Measurements from ENCODE around the gene GPS2. TPM values are rescaled to one million over a fixed set of nuclear protein-coding genes. Genes with fewer than 3 reads are reported as not detected.

GPS2 gene
- total RNA-seq, 2 experiments from 2014 or later: 31.3 to 56.1 TPM

- ATAC-seq: no peak
- no peaks in the 10 kb centered on the region for H3K9me3 Mint-ChIP-seq (ENCODE audit: low read depth)
- H3K4me3 Mint-ChIP-seq: no peak overlapping the region
- intact Hi-C loops (cut with DNase I, micrococcal nuclease): loop anchor here in 1 of 2 experiments (10.0 kb wide), 1 partner anchor 158 kb away; no protein-coding TSS in a partner anchor
- H3K27ac Mint-ChIP-seq: no peak overlapping the region
- ChIA-PET CTCF (interaction anchor here (0.8 to 1.5 kb wide), 3 partner anchors 30 to 72 kb away, joined by 3 to 5 read pairs (median 4); partner anchors contain the start of gene NEURL4), POLR2A (no interaction called here)
- H3K27me3 Mint-ChIP-seq: peaks cover 19% of the 10 kb centered on the region
- DNase-seq: no peak
- no peaks in the 10 kb centered on the region for H3K36me3 Mint-ChIP-seq (ENCODE audit: low read depth)
- peaks cover 23% of the 10 kb centered on the region for H3K4me1 Mint-ChIP-seq
Observed at GRCh38 chr17:7293159-7293558, 22.0 kb downstream of the GPS2 start.

- intact Hi-C loops (cut with DNase I, micrococcal nuclease): loop anchor here in 1 of 2 experiments (10.0 kb wide), 1 partner anchor 158 kb away; no protein-coding TSS in a partner anchor
- no peak overlapping the region for H3K27ac Mint-ChIP-seq
- no peak for ATAC-seq
- ChIA-PET POLR2A (no interaction called here), CTCF (interaction anchor here (0.8 to 1.5 kb wide), 3 partner anchors 31 to 72 kb away, joined by 3 to 5 read pairs (median 4); partner anchors contain the start of gene NEURL4)
- H3K9me3 Mint-ChIP-seq (ENCODE audit: low read depth): no peaks in the 10 kb centered on the region
- H3K4me3 Mint-ChIP-seq: no peak overlapping the region
- H3K4me1 Mint-ChIP-seq: peaks cover 23% of the 10 kb centered on the region
- H3K36me3 Mint-ChIP-seq (ENCODE audit: low read depth): no peaks in the 10 kb centered on the region
- no peak for DNase-seq
- H3K27me3 Mint-ChIP-seq: peaks cover 19% of the 10 kb centered on the region
Observed at GRCh38 chr17:7292729-7293128, 22.4 kb downstream of the GPS2 start.

GRCh38 chr17:7292194-7292593 lies 23.0 kb downstream of the GPS2 start:
- no peak for ATAC-seq
- Mint-ChIP-seq H3K27ac (no peak overlapping the region), H3K27me3 (peaks cover 19% of the 10 kb centered on the region), H3K4me3 (no peak overlapping the region), H3K4me1 (peaks cover 23% of the 10 kb centered on the region), H3K36me3 (ENCODE audit: low read depth) (no peaks in the 10 kb centered on the region), H3K9me3 (ENCODE audit: low read depth) (no peaks in the 10 kb centered on the region)
- ChIA-PET CTCF (interaction anchor here (0.6 to 1.5 kb wide), 4 partner anchors 11 to 215 kb away, joined by 3 to 5 read pairs (median 3); partner anchors contain the start of gene NEURL4), POLR2A (no interaction called here)
- intact Hi-C loops (cut with DNase I, micrococcal nuclease): loop anchor here in 1 of 2 experiments (10.0 kb wide), 1 partner anchor 157 kb away; no protein-coding TSS in a partner anchor
- no peak for DNase-seq

- no peaks in the 10 kb centered on the region for H3K9me3 Mint-ChIP-seq (ENCODE audit: low read depth)
- no peak overlapping the region for H3K27ac Mint-ChIP-seq
- peaks cover 16% of the 10 kb centered on the region for H3K27me3 Mint-ChIP-seq
- no peak for DNase-seq
- no peaks in the 10 kb centered on the region for H3K36me3 Mint-ChIP-seq (ENCODE audit: low read depth)
- ChIA-PET POLR2A (no interaction called here), CTCF (interaction anchor here (0.6 kb wide), 2 partner anchors 20 to 69 kb away, joined by 3 read pairs; no protein-coding TSS in a partner anchor)
- peaks cover 14% of the 10 kb centered on the region for H3K4me1 Mint-ChIP-seq
- no peak for ATAC-seq
- no peak overlapping the region for H3K4me3 Mint-ChIP-seq
- intact Hi-C loops (cut with DNase I, micrococcal nuclease): loop anchor here in 1 of 2 experiments (10.0 kb wide), 1 partner anchor 156 kb away; no protein-coding TSS in a partner anchor
Observed at GRCh38 chr17:7290685-7291084, 24.5 kb downstream of the GPS2 start.

- POLR2A ChIA-PET: no interaction called here
- Mint-ChIP-seq H3K27me3 (peaks cover 12% of the 10 kb centered on the region), H3K27ac (no peak overlapping the region), H3K36me3 (ENCODE audit: low read depth) (no peaks in the 10 kb centered on the region), H3K4me3 (no peak overlapping the region), H3K9me3 (ENCODE audit: low read depth) (no peaks in the 10 kb centered on the region), H3K4me1 (peaks cover 10% of the 10 kb centered on the region)
- no peak for ATAC-seq
- CTCF ChIA-PET: interaction anchor here (0.6 kb wide), 1 partner anchor 19 kb away, joined by 3 read pairs; no protein-coding TSS in a partner anchor
- no peak for DNase-seq
- intact Hi-C loops (cut with DNase I, micrococcal nuclease): loop anchor here in 1 of 2 experiments (10.0 kb wide), 1 partner anchor 155 kb away; no protein-coding TSS in a partner anchor
Observed at GRCh38 chr17:7290166-7290565, 25.0 kb downstream of the GPS2 start.

- intact Hi-C loops (cut with DNase I, micrococcal nuclease): loop anchor here in 1 of 2 experiments (10.0 kb wide), 1 partner anchor 155 kb away; no protein-coding TSS in a partner anchor
- Mint-ChIP-seq H3K27ac (no peak overlapping the region), H3K4me1 (peaks cover 7% of the 10 kb centered on the region), H3K27me3 (peaks cover 10% of the 10 kb centered on the region), H3K4me3 (no peak overlapping the region), H3K9me3 (ENCODE audit: low read depth) (no peaks in the 10 kb centered on the region), H3K36me3 (ENCODE audit: low read depth) (no peaks in the 10 kb centered on the region)
- POLR2A ChIA-PET: no interaction called here
- CTCF ChIA-PET: no interaction called here
- ATAC-seq (no peak), DNase-seq (no peak)
Observed at GRCh38 chr17:7289256-7290032, 25.7 kb downstream of the GPS2 start.

- peaks cover 17% of the 10 kb centered on the region for H3K27me3 Mint-ChIP-seq
- intact Hi-C loops (cut with DNase I, micrococcal nuclease): no loop called here
- no peak overlapping the region for H3K27ac Mint-ChIP-seq
- H3K9me3 Mint-ChIP-seq (ENCODE audit: low read depth): no peaks in the 10 kb centered on the region
- ChIA-PET POLR2A (interaction anchor here (1.2 kb wide), 1 partner anchor 28 kb away, joined by 3 read pairs; no protein-coding TSS in a partner anchor), CTCF (interaction anchor here (1.2 to 2.5 kb wide), 2 partner anchors 11 to 13 kb away, joined by 3 to 12 read pairs; no protein-coding TSS in a partner anchor)
- ATAC-seq (no peak), DNase-seq (no peak)
- H3K36me3 Mint-ChIP-seq (ENCODE audit: low read depth): no peaks in the 10 kb centered on the region
- no peak overlapping the region for H3K4me3 Mint-ChIP-seq
- peaks cover 17% of the 10 kb centered on the region for H3K4me1 Mint-ChIP-seq
Observed at GRCh38 chr17:7285679-7286078, 29.5 kb downstream of the GPS2 start.

GRCh38 chr17:7284911-7285310 lies 30.2 kb downstream of the GPS2 start:
- ATAC-seq (no peak), DNase-seq (no peak)
- no peaks in the 10 kb centered on the region for H3K36me3 Mint-ChIP-seq (ENCODE audit: low read depth)
- intact Hi-C loops (cut with DNase I, micrococcal nuclease): no loop called here
- H3K9me3 Mint-ChIP-seq (ENCODE audit: low read depth): no peaks in the 10 kb centered on the region
- no peak overlapping the region for H3K27ac Mint-ChIP-seq
- ChIA-PET CTCF (interaction anchor here (1.2 to 1.3 kb wide), 2 partner anchors 11 to 14 kb away, joined by 3 to 9 read pairs; no protein-coding TSS in a partner anchor), POLR2A (no interaction called here)
- H3K4me1 Mint-ChIP-seq: peaks cover 21% of the 10 kb centered on the region
- peaks cover 17% of the 10 kb centered on the region for H3K27me3 Mint-ChIP-seq
- no peak overlapping the region for H3K4me3 Mint-ChIP-seq

GRCh38 chr17:7283471-7284216 lies 31.5 kb downstream of the GPS2 start:
- DNase-seq: no peak
- intact Hi-C loops (cut with DNase I, micrococcal nuclease): no loop called here

GRCh38 chr17:7282752-7283321 lies 32.3 kb downstream of the GPS2 start:
- DNase-seq: peak; percentile 28
- Mint-ChIP-seq H3K36me3 (ENCODE audit: low read depth) (no peaks in the 10 kb centered on the region), H3K27ac (no peak overlapping the region), H3K4me1 (peaks cover 21% of the 10 kb centered on the region), H3K27me3 (peaks cover 17% of the 10 kb centered on the region), H3K4me3 (no peak overlapping the region), H3K9me3 (ENCODE audit: low read depth) (no peaks in the 10 kb centered on the region)
- POLR2A ChIA-PET: interaction anchor here (0.6 kb wide), 2 partner anchors 176 to 293 kb away, joined by 3 read pairs; no protein-coding TSS in a partner anchor
- intact Hi-C loops (cut with DNase I, micrococcal nuclease): no loop called here
- CTCF ChIA-PET: interaction anchor here (0.5 to 5.9 kb wide), 10 partner anchors 13 to 852 kb away, joined by 3 to 45 read pairs (median 3); partner anchors contain the start of gene PHF23
- ATAC-seq: no peak

More at GRCh38 chr17:7283471-7284216, 31.5 kb downstream of the GPS2 start:
- peaks cover 21% of the 10 kb centered on the region for H3K4me1 Mint-ChIP-seq
- no peak overlapping the region for H3K27ac Mint-ChIP-seq
- H3K27me3 Mint-ChIP-seq: peaks cover 17% of the 10 kb centered on the region
- POLR2A ChIA-PET: interaction anchor here (0.6 kb wide), 2 partner anchors 63 to 292 kb away, joined by 3 read pairs; no protein-coding TSS in a partner anchor
- ATAC-seq: no peak
- H3K36me3 Mint-ChIP-seq (ENCODE audit: low read depth): no peaks in the 10 kb centered on the region
- CTCF ChIA-PET: interaction anchor here (0.5 to 5.9 kb wide), 7 partner anchors 13 to 851 kb away, joined by 3 to 45 read pairs (median 4); no protein-coding TSS in a partner anchor
- H3K9me3 Mint-ChIP-seq (ENCODE audit: low read depth): no peaks in the 10 kb centered on the region
- no peak overlapping the region for H3K4me3 Mint-ChIP-seq
